Measurements from ENCODE around the gene FAM89A.

DNA sequence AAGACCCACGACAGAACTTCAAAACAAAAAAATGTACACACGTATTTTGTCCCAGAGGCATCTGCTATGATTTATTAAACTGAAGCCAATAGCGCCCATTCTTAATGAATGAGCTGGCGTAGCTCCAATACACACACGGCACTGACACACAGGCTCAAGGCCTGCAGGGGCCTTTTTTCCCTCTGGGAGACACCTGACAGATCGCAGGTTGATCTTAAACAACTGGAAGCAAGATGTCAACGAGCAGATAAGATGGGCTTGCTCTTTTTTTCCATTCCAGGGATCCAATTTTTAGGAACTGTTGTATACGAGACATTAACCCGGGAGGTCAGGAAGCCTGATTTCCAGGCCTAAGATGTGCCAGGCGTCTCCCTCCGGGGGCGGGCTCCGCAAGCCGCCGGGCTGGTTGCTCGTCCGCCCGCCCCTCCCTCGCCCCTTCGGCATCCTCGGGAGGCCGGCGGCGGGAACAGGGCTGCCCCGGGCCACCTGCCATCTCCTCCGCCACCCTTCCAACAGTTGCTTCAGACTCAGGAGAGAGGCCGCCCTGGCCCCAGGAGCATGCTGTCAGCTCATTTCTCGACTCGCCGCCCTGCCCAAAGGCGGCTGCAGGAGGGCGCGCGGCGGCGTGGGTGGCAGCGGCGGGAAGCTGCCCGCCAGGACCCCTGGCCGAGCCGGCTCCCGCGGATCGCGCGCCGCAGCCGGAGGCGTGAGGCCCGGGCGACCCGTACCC is 62.1 kb downstream of the FAM89A start:
- TF ChIP-seq, protein P1, sequence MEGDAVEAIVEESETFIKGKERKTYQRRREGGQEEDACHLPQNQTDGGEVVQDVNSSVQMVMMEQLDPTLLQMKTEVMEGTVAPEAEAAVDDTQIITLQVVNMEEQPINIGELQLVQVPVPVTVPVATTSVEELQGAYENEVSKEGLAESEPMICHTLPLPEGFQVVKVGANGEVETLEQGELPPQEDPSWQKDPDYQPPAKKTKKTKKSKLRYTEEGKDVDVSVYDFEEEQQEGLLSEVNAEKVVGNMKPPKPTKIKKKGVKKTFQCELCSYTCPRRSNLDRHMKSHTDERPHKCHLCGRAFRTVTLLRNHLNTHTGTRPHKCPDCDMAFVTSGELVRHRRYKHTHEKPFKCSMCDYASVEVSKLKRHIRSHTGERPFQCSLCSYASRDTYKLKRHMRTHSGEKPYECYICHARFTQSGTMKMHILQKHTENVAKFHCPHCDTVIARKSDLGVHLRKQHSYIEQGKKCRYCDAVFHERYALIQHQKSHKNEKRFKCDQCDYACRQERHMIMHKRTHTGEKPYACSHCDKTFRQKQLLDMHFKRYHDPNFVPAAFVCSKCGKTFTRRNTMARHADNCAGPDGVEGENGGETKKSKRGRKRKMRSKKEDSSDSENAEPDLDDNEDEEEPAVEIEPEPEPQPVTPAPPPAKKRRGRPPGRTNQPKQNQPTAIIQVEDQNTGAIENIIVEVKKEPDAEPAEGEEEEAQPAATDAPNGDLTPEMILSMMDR (IDR thresholded peaks at IDR 0.05), result no peak
- TF ChIP-seq POLR2AphosphoS5 (IDR thresholded peaks at IDR 0.05; ENCODE audit: insufficient read depth in 1 of 2, low read depth in 1 of 2), result no peak

Data from vagina (tissue), 2 donors.